CD4-positive, alpha-beta T cell (primary cell): Measurements from ENCODE around the gene ADAMTS19. TPM values are rescaled to one million over a fixed set of nuclear protein-coding genes. Genes with fewer than 3 reads are reported as not detected.

Experiments used
- ATAC-seq: fragments of 200-7000 bp; cut with Tn5 transposase; one replicate; pipeline ENCODE4 v1.10.0; 2022; ENCODE audit warnings: mild to moderate bottlenecking; ENCODE audit not compliant: poor library complexity
- CTCF ChIA-PET: fragments of 350-600 bp; sonication (Branson Sonifier 250); formaldehyde crosslinking; loops from one replicate; lab custom pipeline; 2021; ENCODE audit warnings: antibody characterized with exemption, inconsistent platforms; lab: Charles Lee
- POLR2A ChIA-PET: fragments of 350-600 bp; sonication (Branson Sonifier 250); formaldehyde crosslinking; loops from one replicate; lab custom pipeline; 2021; ENCODE audit warnings: antibody characterized with exemption, inconsistent platforms; lab: Charles Lee
- DNase-seq, 14 experiments: peaks; one replicate each; pipeline ENCODE4 v3.0.0-alpha.2; 2013 to 2020; ENCODE audit warnings: mixed read lengths in 2 of 14
- H3K27ac ChIP-seq, 2 donors: one replicate each; pipeline versions ENCODE4 v1.5.1 to v1.7.0; 2013; ENCODE audit warnings: low read length in 2 of 2, low read depth in 1 of 2, mild to moderate bottlenecking in 1 of 2
- H3K27me3 ChIP-seq, 2 experiments: 1 replicate in 1 of 2; 2 replicates in 1 of 2; pipeline versions ENCODE4 v1.6.1 to v1.7.0; 2013; ENCODE audit warnings: low read length in 2 of 2, control low read depth in 1 of 2, mild to moderate bottlenecking in 1 of 2, moderate library complexity in 1 of 2; ENCODE audit not compliant: insufficient read depth in 2 of 2, control insufficient read depth in 1 of 2
- H3K36me3 ChIP-seq: one replicate; pipeline ENCODE4 v1.6.1; 2013; ENCODE audit warnings: low read length, control low read depth; ENCODE audit not compliant: insufficient read depth
- H3K4me1 ChIP-seq: one replicate; pipeline ENCODE4 v1.6.1; 2013; ENCODE audit warnings: low read length, control low read depth; ENCODE audit not compliant: insufficient read depth
- H3K4me3 ChIP-seq: one replicate; pipeline ENCODE4 v1.5.1; 2013; ENCODE audit warnings: mild to moderate bottlenecking, low read length, moderate library complexity
- H3K9me3 ChIP-seq, 2 experiments: 1 replicate in 1 of 2; 2 replicates in 1 of 2; pipeline versions ENCODE4 v1.6.1 to v1.7.0; 2013; ENCODE audit warnings: low read length in 2 of 2, mild to moderate bottlenecking in 2 of 2, control low read depth in 1 of 2, moderate library complexity in 1 of 2; ENCODE audit not compliant: control insufficient read depth in 1 of 2, insufficient read depth in 1 of 2
- H3K27ac Mint-ChIP-seq: one replicate; pipeline ENCODE4 v1.8.0; 2020; ENCODE audit warnings: mixed read lengths
- H3K27me3 Mint-ChIP-seq: one replicate; pipeline ENCODE4 v1.8.0; 2021; ENCODE audit warnings: mixed read lengths
- H3K36me3 Mint-ChIP-seq: one replicate; pipeline ENCODE4 v1.8.0; 2021; ENCODE audit warnings: low read depth, mixed read lengths
- H3K4me1 Mint-ChIP-seq: one replicate; pipeline ENCODE4 v1.8.0; 2021; ENCODE audit warnings: low read depth, mixed read lengths
- H3K4me3 Mint-ChIP-seq: one replicate; pipeline ENCODE4 v1.8.0; 2020; ENCODE audit warnings: mild to moderate bottlenecking, mixed read lengths
- H3K9me3 Mint-ChIP-seq: one replicate; pipeline ENCODE4 v1.8.0; 2020; ENCODE audit warnings: mixed read lengths
- CTCF ChIP-seq: fragments of 200-600 bp; IDR thresholded peaks from one replicate; pipeline ENCODE4 v1.8.0; 2022; ENCODE audit warnings: antibody characterized with exemption, mild to moderate bottlenecking
- intact Hi-C, 2 experiments: fragments of 100-400 bp; cut with DNase I in 1 of 2; cut with micrococcal nuclease in 1 of 2; formaldehyde crosslinking; loops; one replicate each; pipeline versions ENCODE4 v1.15.1 to v1.9.0; 2023 to 2025; cut with DNase I, micrococcal nuclease
- total RNA-seq, 174 experiments: library from RNA in 2 of 174; stranded (reverse) in 2 of 174; gene quantifications; one replicate each; pipeline ENCODE4 v1.2.3 and lab custom pipeline; 2021 to 2026

Gene ADAMTS19
- total RNA-seq, 2 experiments from 2014 or later, result not detected

GRCh38 chr5:129724647-129725046 is 264.5 kb downstream of the ADAMTS19 start:
- no peaks in the 10 kb centered on the region for H3K27me3 Mint-ChIP-seq
- no peak for TF ChIP-seq CTCF
- H3K4me1 Mint-ChIP-seq, result no peaks in the 10 kb centered on the region
- no peaks in the 10 kb centered on the region for H3K9me3 Mint-ChIP-seq
- H3K36me3 Mint-ChIP-seq, result no peaks in the 10 kb centered on the region
- Histone ChIP-seq H3K27ac (no peak overlapping the region), H3K9me3 (no peaks in the 10 kb centered on the region), H3K4me3 (no peak overlapping the region), H3K4me1 (no peaks in the 10 kb centered on the region), H3K36me3 (no peaks in the 10 kb centered on the region), H3K27me3 (no peaks in the 10 kb centered on the region)
- DNase-seq, result no peak
- POLR2A ChIA-PET, result no interaction called here
- intact Hi-C loops, result no loop called here
- no peak for ATAC-seq
- H3K27ac Mint-ChIP-seq, result no peak overlapping the region
- CTCF ChIA-PET, result no interaction called here
- no peak overlapping the region for H3K4me3 Mint-ChIP-seq

GRCh38 chr5:129739773-129740172 is 279.7 kb downstream of the ADAMTS19 start:
- ChIA-PET CTCF (no interaction called here), POLR2A (no interaction called here)
- Mint-ChIP-seq H3K27me3 (no peaks in the 10 kb centered on the region), H3K4me1 (no peaks in the 10 kb centered on the region), H3K9me3 (no peaks in the 10 kb centered on the region), H3K27ac (no peak overlapping the region), H3K4me3 (no peak overlapping the region), H3K36me3 (no peaks in the 10 kb centered on the region)
- DNase-seq (no peak), ATAC-seq (no peak)
- Histone ChIP-seq H3K9me3 (no peaks in the 10 kb centered on the region), H3K27me3 (no peaks in the 10 kb centered on the region), H3K27ac (no peak overlapping the region), H3K4me1 (no peaks in the 10 kb centered on the region), H3K36me3 (no peaks in the 10 kb centered on the region), H3K4me3 (no peak overlapping the region)
- intact Hi-C loops, result no loop called here
- TF ChIP-seq CTCF, result no peak

GRCh38 chr5:129743541-129744187 is 283.6 kb downstream of the ADAMTS19 start:
- ATAC-seq (no peak), DNase-seq (no peak)
- no peak for TF ChIP-seq CTCF
- Histone ChIP-seq H3K36me3 (no peaks in the 10 kb centered on the region), H3K4me3 (no peak overlapping the region), H3K9me3 (no peaks in the 10 kb centered on the region), H3K4me1 (no peaks in the 10 kb centered on the region), H3K27ac (no peak overlapping the region), H3K27me3 (no peaks in the 10 kb centered on the region)
- Mint-ChIP-seq H3K27ac (no peak overlapping the region), H3K36me3 (no peaks in the 10 kb centered on the region), H3K4me1 (no peaks in the 10 kb centered on the region), H3K4me3 (no peak overlapping the region), H3K27me3 (no peaks in the 10 kb centered on the region), H3K9me3 (no peaks in the 10 kb centered on the region)
- ChIA-PET POLR2A (no interaction called here), CTCF (no interaction called here)
- intact Hi-C loops, result no loop called here
